ENCODE data around the gene SETBP1.

- TF ChIP-seq CTCF (IDR thresholded peaks at IDR 0.05) (no peak), POLR2AphosphoS5 (IDR thresholded peaks at IDR 0.05) (no peak), EP300 (IDR thresholded peaks at IDR 0.05; ENCODE audit: low read depth) (no peak)
Observed at GRCh38 chr18:45006934-45007333, 326.2 kb downstream of the SETBP1 start.
